Measurements from ENCODE around the gene USP49. TPM values are rescaled to one million over a fixed set of nuclear protein-coding genes. Genes with fewer than 3 reads are reported as not detected.

The USP49 gene
- total RNA-seq, 2 experiments from 2014 or later, result 9.0 to 17.8 TPM

- ChIA-PET POLR2A (no interaction called here), CTCF (ENCODE audit: unreplicated experiment) (no interaction called here)
- Histone ChIP-seq H3K9me3 (ENCODE audit: low read length) (no peaks in the 10 kb centered on the region), H3K27ac (ENCODE audit: low read depth, low read length, poor library complexity, severe bottlenecking) (no peak overlapping the region), H3K4me3 (ENCODE audit: low read depth, low read length, poor library complexity, severe bottlenecking) (peak overlapping the region; percentile 86), H4K20me1 (ENCODE audit: insufficient read depth, low read length) (peaks cover 4% of the 10 kb centered on the region; the same call in 1 of the 2 replicates), H3K79me2 (ENCODE audit: insufficient read depth, low read depth, low read length) (peaks cover 34% of the 10 kb centered on the region; the same call in 1 of the 2 replicates), H3K4me1 (ENCODE audit: insufficient read depth, low read length, poor library complexity, severe bottlenecking) (peaks cover 34% of the 10 kb centered on the region), H3K36me3 (ENCODE audit: insufficient read depth, low read length) (peaks cover 51% of the 10 kb centered on the region), H3K4me2 (ENCODE audit: low read length) (peak overlapping the region; percentile 65), H3K9me2 (ENCODE audit: insufficient read depth, low read length) (no peaks in the 10 kb centered on the region), H2AFZ (ENCODE audit: low read length) (no peak overlapping the region)
- no peak for DNase-seq (ENCODE audit: low spot score)
- intact Hi-C loops (cut with micrococcal nuclease; ENCODE audit: unreplicated experiment), result loop anchor here (10.0 kb wide), 1 partner anchor 665 kb away; the partner anchor contains the start of gene TRERF1
- TSS peak; percentile 77 for BruUV-seq (replicated peaks)
- TF ChIP-seq CTCF (conservative IDR thresholded peaks at IDR 0.05; ENCODE audit: low read length), result no peak
- no peak for TF ChIP-seq EZH2phosphoT487 (IDR thresholded peaks at IDR 0.05; ENCODE audit: borderline replicate concordance, low read depth, low read length)
Measured at GRCh38 chr6:41789390-41789724, 105.8 kb downstream of the USP49 start.

- H3K4me2 ChIP-seq (ENCODE audit: low read length), result peak within 1 kb of the TSS; percentile 91
- peaks cover 36% of the 10 kb centered on the region for H3K36me3 ChIP-seq (ENCODE audit: insufficient read depth, low read length)
- POLR2A ChIA-PET, result interaction anchor here (0.5 to 2.8 kb wide), 8 partner anchors 14 to 301 kb away, joined by 3 to 11 read pairs (median 4); partner anchors contain the start of genes BYSL, CCND3, MED20 and TAF8
- H3K9me3 ChIP-seq (ENCODE audit: low read length), result no peaks in the 10 kb centered on the region
- no TSS peak for BruUV-seq (replicated peaks)
- H3K27ac ChIP-seq (ENCODE audit: low read depth, low read length, poor library complexity, severe bottlenecking), result peak within 1 kb of the TSS; percentile 81
- intact Hi-C loops (cut with micrococcal nuclease; ENCODE audit: unreplicated experiment), result loop anchor here (1.0 to 10.0 kb wide), 5 partner anchors 108 to 667 kb away; partner anchors contain the start of genes BYSL, CCND3, MED20 and TRERF1
- CTCF ChIA-PET (ENCODE audit: unreplicated experiment), result interaction anchor here (0.8 to 1.4 kb wide), 3 partner anchors 71 to 254 kb away, joined by 3 to 5 read pairs (median 4); partner anchors contain the start of gene BYSL
- H3K79me2 ChIP-seq (ENCODE audit: insufficient read depth, low read depth, low read length), result peaks cover 34% of the 10 kb centered on the region; the same call in 1 of the 2 replicates
- TF ChIP-seq EZH2phosphoT487 (IDR thresholded peaks at IDR 0.05; ENCODE audit: borderline replicate concordance, low read depth, low read length) (no peak), CTCF (conservative IDR thresholded peaks at IDR 0.05; ENCODE audit: low read length) (peak; percentile 81)
- H2AFZ ChIP-seq (ENCODE audit: low read length), result peak within 1 kb of the TSS; percentile 57
- peak within 1 kb of the TSS; percentile 86 for H3K4me3 ChIP-seq (ENCODE audit: low read depth, low read length, poor library complexity, severe bottlenecking)
- DNase-seq (ENCODE audit: low spot score), result peak; percentile 97
- no peaks in the 10 kb centered on the region for H3K9me2 ChIP-seq (ENCODE audit: insufficient read depth, low read length)
- H3K4me1 ChIP-seq (ENCODE audit: insufficient read depth, low read length, poor library complexity, severe bottlenecking), result peaks cover 39% of the 10 kb centered on the region
- peaks cover 4% of the 10 kb centered on the region; the same call in 1 of the 2 replicates for H4K20me1 ChIP-seq (ENCODE audit: insufficient read depth, low read length)
Measured at GRCh38 chr6:41787219-41787917, 107.8 kb downstream of the USP49 start, which contains the start of gene TOMM6. Gene TOMM6 (plus strand): TSS chr6:41787694. CDS start chr6:41787698, 4 bp downstream.

Measured in OCI-LY7 (cell line).